H1 (cell line): Measurements from ENCODE around the gene ELMO2. TPM values are rescaled to one million over a fixed set of nuclear protein-coding genes. Genes with fewer than 3 reads are reported as not detected.
A peak's percentile ranks its signal among the peaks of the same experiment; 100 is the strongest.

Experiments
- CTCF ChIA-PET: fragments of 300-600 bp; sonication (Branson Sonifier 250); formaldehyde crosslinking; loops from one replicate; lab custom pipeline; 2021; ENCODE audit not compliant: partially characterized antibody; lab: Charles Lee
- POLR2A ChIA-PET: fragments of 300-600 bp; sonication (Branson Sonifier 250); formaldehyde crosslinking; loops from one replicate; lab custom pipeline; 2021; ENCODE audit warnings: inconsistent platforms; ENCODE audit not compliant: partially characterized antibody; lab: Charles Lee
- DNase-seq, 2 experiments: peaks; one replicate each; pipeline versions ENCODE4 v3.0.0 to v3.0.0-alpha.2; 2010 to 2022; ENCODE audit warnings: low spot score in 2 of 2, low read depth in 1 of 2, mixed read lengths in 1 of 2
- FAIRE-seq: peaks from 2 replicates; lab custom pipeline; 2011; peaks lifted over from hg19 to GRCh38; lab: Jason Lieb, UNC
- H2AFZ ChIP-seq: 2 replicates; pipeline ENCODE4 v1.8.1; 2012; ENCODE audit warnings: low read length, inconsistent platforms
- H2AK5ac ChIP-seq: 2 replicates; pipeline ENCODE4 v1.6.1; 2013; ENCODE audit warnings: low read depth, low read length
- H2BK120ac ChIP-seq: replicated peaks from 2 replicates; pipeline ENCODE3; 2013; ENCODE audit warnings: low read depth, low read length, inconsistent platforms
- H2BK12ac ChIP-seq: 2 replicates; pipeline ENCODE4 v1.6.1; 2013; ENCODE audit warnings: low read depth, low read length
- H2BK15ac ChIP-seq: 2 replicates; pipeline ENCODE4 v1.6.1; 2013; ENCODE audit warnings: low read length
- H2BK20ac ChIP-seq: 2 replicates; pipeline ENCODE4 v1.6.1; 2013; ENCODE audit warnings: low read length
- H2BK5ac ChIP-seq: 2 replicates; pipeline ENCODE4 v1.6.1; 2013; ENCODE audit warnings: low read depth, low read length
- H3K14ac ChIP-seq: 2 replicates; pipeline ENCODE4 v1.6.1; 2013; ENCODE audit warnings: inconsistent platforms; ENCODE audit not compliant: insufficient read length
- H3K18ac ChIP-seq: 2 replicates; pipeline ENCODE4 v1.6.1; 2013; ENCODE audit warnings: low read length; ENCODE audit errors: extremely low read depth
- H3K23ac ChIP-seq: 2 replicates; pipeline ENCODE4 v1.6.1; 2013; ENCODE audit warnings: inconsistent platforms; ENCODE audit not compliant: insufficient read length
- H3K23me2 ChIP-seq: 2 replicates; pipeline ENCODE4 v1.6.1; 2013; ENCODE audit warnings: low read depth, low read length
- H3K27ac ChIP-seq: 2 replicates; pipeline ENCODE4 v1.6.1; 2011; ENCODE audit warnings: low read depth, low read length, inconsistent platforms
- H3K27me3 ChIP-seq, 4 experiments: replicated peaks in 1 of 4; 1 replicate in 1 of 4; 2 replicates in 3 of 4; pipeline versions ENCODE4 v1.6.1 to v1.8.1; 2011 to 2013; ENCODE audit warnings: low read length in 3 of 4, mild to moderate bottlenecking in 3 of 4, inconsistent platforms in 2 of 4, mixed read lengths in 2 of 4, moderate library complexity in 1 of 4; ENCODE audit not compliant: control insufficient read depth in 3 of 4, insufficient read depth in 3 of 4; ENCODE audit errors: extremely low read depth in 1 of 4
- H3K36me3 ChIP-seq, 4 experiments: 2 replicates each; pipeline versions ENCODE4 v1.6.1 to v1.8.1; 2011 to 2013; ENCODE audit warnings: mild to moderate bottlenecking in 4 of 4, low read length in 3 of 4, moderate library complexity in 2 of 4, control low read depth in 1 of 4, inconsistent platforms in 1 of 4; ENCODE audit not compliant: insufficient read depth in 4 of 4, control insufficient read depth in 2 of 4
- H3K4ac ChIP-seq: replicated peaks from 2 replicates; pipeline ENCODE3; 2013; ENCODE audit warnings: low read length, low read depth, mixed read lengths, inconsistent platforms; ENCODE audit not compliant: insufficient read length
- H3K4me1 ChIP-seq, 4 experiments: replicated peaks in 1 of 4; 1 replicate in 1 of 4; 2 replicates in 3 of 4; pipeline versions ENCODE4 v1.6.1 to v1.8.1; 2011 to 2013; ENCODE audit warnings: low read length in 3 of 4, inconsistent platforms in 2 of 4, mixed read lengths in 1 of 4; ENCODE audit not compliant: insufficient read depth in 4 of 4, control insufficient read depth in 3 of 4
- H3K4me2 ChIP-seq, 2 experiments: 2 replicates each; pipeline versions ENCODE4 v1.6.1 to v1.8.1; 2011 to 2013; ENCODE audit warnings: low read depth in 2 of 2, low read length in 2 of 2, control low read depth in 1 of 2, inconsistent platforms in 1 of 2, mild to moderate bottlenecking in 1 of 2; ENCODE audit not compliant: insufficient read depth in 1 of 2
- H3K4me3 ChIP-seq, 4 experiments: fragments of 200-600, 300-600 bp in 1 of 4; sonication (generic), shearing (Covaris generic), sonication (Bioruptor Twin) in 1 of 4; 2 replicates each; pipeline versions ENCODE4 v1.5.1 to v1.8.1; 2011 to 2016; ENCODE audit warnings: low read length in 4 of 4, low read depth in 3 of 4, control low read depth in 2 of 4, inconsistent platforms in 2 of 4, mild to moderate bottlenecking in 2 of 4, mixed read lengths in 1 of 4, moderate library complexity in 1 of 4; ENCODE audit not compliant: insufficient read depth in 2 of 4; ENCODE audit errors: extremely low read depth in 1 of 4
- H3K56ac ChIP-seq: replicated peaks from 2 replicates; pipeline ENCODE3; 2013; ENCODE audit warnings: low read depth, mild to moderate bottlenecking, mixed read lengths, low read length, inconsistent platforms; ENCODE audit not compliant: insufficient read length
- H3K79me1 ChIP-seq: 2 replicates; pipeline ENCODE4 v1.6.1; 2013; ENCODE audit warnings: low read depth, low read length, control low read depth
- H3K79me2 ChIP-seq, 2 experiments: 2 replicates each; pipeline versions ENCODE4 v1.6.1 to v1.8.1; 2012 to 2013; ENCODE audit warnings: low read length in 2 of 2, mild to moderate bottlenecking in 2 of 2, inconsistent platforms in 1 of 2; ENCODE audit not compliant: insufficient read depth in 2 of 2, control insufficient read depth in 1 of 2
- H3K9ac ChIP-seq, 4 experiments: replicated peaks in 1 of 4; 1 replicate in 1 of 4; 2 replicates in 3 of 4; pipeline versions ENCODE4 v1.6.1 to v1.8.1; 2011 to 2013; ENCODE audit warnings: low read depth in 3 of 4, low read length in 3 of 4, control low read depth in 2 of 4, mild to moderate bottlenecking in 2 of 4, moderate library complexity in 2 of 4, inconsistent platforms in 1 of 4; ENCODE audit errors: extremely low read depth in 1 of 4
- H3K9me3 ChIP-seq, 2 experiments: 2 replicates each; pipeline versions ENCODE4 v1.6.1 to v1.8.1; 2012 to 2013; ENCODE audit warnings: mild to moderate bottlenecking in 2 of 2, moderate library complexity in 2 of 2, control low read depth in 1 of 2, inconsistent platforms in 1 of 2, low read depth in 1 of 2, low read length in 1 of 2, mixed read lengths in 1 of 2; ENCODE audit not compliant: insufficient read depth in 2 of 2
- H4K20me1 ChIP-seq, 2 experiments: replicated peaks in 1 of 2; 2 replicates each; pipeline versions ENCODE3 to v1.8.1; 2011 to 2013; ENCODE audit warnings: inconsistent platforms in 2 of 2, low read length in 2 of 2, mild to moderate bottlenecking in 1 of 2; ENCODE audit not compliant: insufficient read depth in 2 of 2, control insufficient read depth in 1 of 2
- H4K5ac ChIP-seq: 2 replicates; pipeline ENCODE4 v1.6.1; 2013; ENCODE audit warnings: low read length, low read depth, mixed read lengths, inconsistent platforms; ENCODE audit not compliant: insufficient read length
- H4K8ac ChIP-seq: 2 replicates; pipeline ENCODE4 v1.8.0; 2013; ENCODE audit warnings: mild to moderate bottlenecking, moderate library complexity, low read length, inconsistent platforms; ENCODE audit not compliant: insufficient read depth; ENCODE audit errors: extremely low read depth
- H4K91ac ChIP-seq: replicated peaks from 2 replicates; pipeline ENCODE3; 2013; ENCODE audit warnings: low read length, mixed read lengths, inconsistent platforms; ENCODE audit not compliant: insufficient read length
- JUND ChIP-seq: IDR thresholded peaks from 2 replicates; pipeline ENCODE4 v1.6.1; 2011; ENCODE audit warnings: mild to moderate bottlenecking, improper control_type of control experiment, low read length
- RNF2 ChIP-seq: fragments of 200-900, 300-1000 bp; sonication (generic); IDR thresholded peaks from 2 replicates; pipeline ENCODE4 v1.7.1; 2016; ENCODE audit warnings: borderline replicate concordance, low read depth, mild to moderate bottlenecking, antibody characterized with exemption, low read length; ENCODE audit not compliant: poor library complexity, severe bottlenecking; ENCODE audit errors: missing control alignments
- SIN3A ChIP-seq, 2 experiments: IDR thresholded peaks in 1 of 2; conservative IDR thresholded peaks in 1 of 2; 2 replicates each; pipeline ENCODE4 v1.6.1; 2011 to 2012; ENCODE audit warnings: low read length in 2 of 2, improper control_type of control experiment in 1 of 2, low read depth in 1 of 2, mild to moderate bottlenecking in 1 of 2
- WGBS, 2 experiments: shearing (Covaris generic) in 1 of 2; methylation state at CpG; one replicate each; pipeline versions ENCODE4 v1.1.6 to v1.1.7; 2013 to 2015; ENCODE audit warnings: low lambda C conversion rate in 2 of 2, mixed read lengths in 2 of 2, inconsistent platforms in 1 of 2, low coverage in 1 of 2, missing lambda C conversion rate in 1 of 2; ENCODE audit not compliant: insufficient replicate concordance in 2 of 2, insufficient coverage in 1 of 2, insufficient read length in 1 of 2; ENCODE audit errors: extremely low coverage in 1 of 2, missing lambda C conversion rate in 1 of 2; 5-methylcytosine and 5-hydroxymethylcytosine counted together
- polyA plus RNA-seq, 7 experiments: library from polyadenylated mRNA; depleted of rRNA in 3 of 7; stranded (reverse) in 5 of 7; unstranded in 2 of 7; fragments of >200 nt in 5 of 7; fragments of 200-250 nt in 2 of 7; gene quantifications; 1 replicate in 5 of 7; 2 replicates in 1 of 7; 4 replicates in 1 of 7; pipeline versions ENCODE4 v1.2.1 to v1.2.3, GENCODE V29; 2011 to 2013; ENCODE audit warnings: missing spikeins in 2 of 7, mixed read lengths in 2 of 7
- total RNA-seq: library from RNA; stranded (reverse); fragmentation: NEBNext Ultra II Directional; extraction: Animal tissue kit (Norgen Biotek cat#: 25700); gene quantifications from 2 replicates; pipeline ENCODE4 v1.2.1, GENCODE V29; 2021

ELMO2 gene
- total and polyA plus RNA-seq, 2 of the 8 experiments (the other 6 are each of a cell fraction or from before 2014, with no cell fraction given) = 34.3 to 39.7 TPM

- H3K36me3 ChIP-seq = no peaks in the 10 kb centered on the region; a peak in 1 of 8 replicates
- H3K4ac ChIP-seq = no peak overlapping the region
- peak overlapping the region; percentile 80 to 91 for H3K4me2 ChIP-seq
- peaks cover 0 to 10% (median 2%) of the 10 kb centered on the region in 4 experiments; a peak in 4 of 7 replicates for H3K4me1 ChIP-seq
- no peak overlapping the region for H2BK120ac ChIP-seq
- ChIA-PET POLR2A (interaction anchor here (0.7 to 3.3 kb wide), 3 partner anchors 16 to 52 kb away, joined by 3 to 17 read pairs (median 4); no protein-coding TSS in a partner anchor), CTCF (interaction anchor here (0.7 to 1.3 kb wide), 11 partner anchors 8 to 279 kb away, joined by 3 to 5 read pairs (median 3); no protein-coding TSS in a partner anchor)
- H3K18ac ChIP-seq = no peak overlapping the region; the same call in 1 of the 2 replicates
- DNase-seq (no peak), FAIRE-seq (no peak)
- WGBS, 2 experiments = 21% methylated on average over 23 of the region's 26 CpGs; no CpG with 5 or more reads in 1 of the 2 experiments
- no peaks in the 10 kb centered on the region for H3K9me3 ChIP-seq
- H2AFZ ChIP-seq = peak overlapping the region; percentile 47; the same call in 1 of the 2 replicates
- H2BK12ac ChIP-seq = no peak overlapping the region
- H4K5ac ChIP-seq = no peak overlapping the region
- H3K4me3 ChIP-seq = peak overlapping the region; percentile 72 to 88 (median 82)
- peaks cover 8% of the 10 kb centered on the region for H3K23me2 ChIP-seq
- TF ChIP-seq RNF2 (no peak), SIN3A (conservative IDR thresholded peaks at IDR 0.05 in 1 of 2, IDR thresholded peaks at IDR 0.05 in 1 of 2; ENCODE audit: low read depth in 1 of 2, low read length in 2 of 2) (0 out of 4 replicates have a peak, but pooled peaks of 1 of the 2 experiments have one; percentile 9), JUND (no peak)
- H3K79me1 ChIP-seq = peaks cover 7% of the 10 kb centered on the region
- peaks cover 5 to 32% of the 10 kb centered on the region in 2 experiments for H3K79me2 ChIP-seq
- H3K9ac ChIP-seq = no peak overlapping the region; a peak in 1 of 7 replicates
- no peak overlapping the region for H3K27ac ChIP-seq
- H3K27me3 ChIP-seq = peaks cover 0 to 5% (median 0%) of the 10 kb centered on the region in 4 experiments; a peak in 2 of 7 replicates
- H4K20me1 ChIP-seq = peaks cover 2 to 3% of the 10 kb centered on the region in 2 experiments
- H3K14ac ChIP-seq = no peak overlapping the region
- H4K91ac ChIP-seq = no peak overlapping the region
- H2BK5ac ChIP-seq = no peak overlapping the region
- no peak overlapping the region for H3K23ac ChIP-seq
- H4K8ac ChIP-seq = no peak overlapping the region
- H2BK15ac ChIP-seq = 0 out of 2 replicates have a peak overlapping the region, but pooled peaks have one; percentile 16
- no peak overlapping the region for H3K56ac ChIP-seq
- no peak overlapping the region for H2BK20ac ChIP-seq
- H2AK5ac ChIP-seq = no peak overlapping the region
Measured at GRCh38 chr20:46406986-46407670, 713 bp upstream of the ELMO2 start.
